HEK293 (cell line): Measurements from ENCODE around the gene CNBP.

Experiments used
- ATF2 ChIP-seq: fragments of 450-650 bp; formaldehyde crosslinking; IDR thresholded peaks from 2 replicates; pipeline ENCODE4 v1.5.1; 2016; ENCODE audit warnings: missing biosample characterization, missing genetic modification characterization, low read depth
- BCL11B ChIP-seq: fragments of 450-650 bp; formaldehyde crosslinking; IDR thresholded peaks from 2 replicates; pipeline ENCODE4 v1.5.1; 2016; ENCODE audit warnings: low read depth, missing biosample characterization, missing genetic modification characterization
- INSM2 ChIP-seq: fragments of 450-650 bp; formaldehyde crosslinking; IDR thresholded peaks from 2 replicates; pipeline ENCODE4 v1.5.1; 2016; ENCODE audit warnings: missing biosample characterization, missing genetic modification characterization
- YY1 ChIP-seq: fragments of 450-650 bp; formaldehyde crosslinking; IDR thresholded peaks from 2 replicates; pipeline ENCODE4 v1.5.1; 2018; ENCODE audit warnings: missing biosample characterization, missing genetic modification characterization
- ZBTB11 ChIP-seq: fragments of 450-650 bp; formaldehyde crosslinking; conservative IDR thresholded peaks from 2 replicates; pipeline ENCODE4 v1.5.1; 2016; ENCODE audit warnings: low read depth, missing biosample characterization, missing genetic modification characterization
- ZEB2 ChIP-seq: fragments of 450-650 bp; formaldehyde crosslinking; IDR thresholded peaks from 2 replicates; pipeline ENCODE4 v1.5.1; 2016; ENCODE audit warnings: missing biosample characterization, missing genetic modification characterization
- ZIC2 ChIP-seq: fragments of 450-650 bp; formaldehyde crosslinking; IDR thresholded peaks from 2 replicates; pipeline ENCODE4 v1.5.1; 2016; ENCODE audit warnings: missing biosample characterization, missing genetic modification characterization
- ZNF132 ChIP-seq: fragments of 450-650 bp; formaldehyde crosslinking; IDR thresholded peaks from 2 replicates; pipeline ENCODE4 v1.5.1; 2017; ENCODE audit warnings: missing biosample characterization, missing genetic modification characterization, borderline replicate concordance
- ZNF140 ChIP-seq: fragments of 450-650 bp; formaldehyde crosslinking; IDR thresholded peaks from 2 replicates; pipeline ENCODE4 v1.5.1; 2016; ENCODE audit warnings: missing biosample characterization, missing genetic modification characterization
- ZNF155 ChIP-seq: fragments of 450-650 bp; formaldehyde crosslinking; IDR thresholded peaks from 2 replicates; pipeline ENCODE4 v1.5.1; 2016; ENCODE audit warnings: missing biosample characterization, missing genetic modification characterization
- ZNF280C ChIP-seq: fragments of 450-650 bp; formaldehyde crosslinking; IDR thresholded peaks from 2 replicates; pipeline ENCODE4 v1.5.1; 2016; ENCODE audit warnings: missing biosample characterization, missing genetic modification characterization
- ZNF302 ChIP-seq: fragments of 450-650 bp; formaldehyde crosslinking; IDR thresholded peaks from 2 replicates; pipeline ENCODE4 v1.5.1; 2016; ENCODE audit warnings: missing biosample characterization, missing genetic modification characterization, low read depth
- ZNF311 ChIP-seq: fragments of 450-650 bp; formaldehyde crosslinking; IDR thresholded peaks from 2 replicates; pipeline ENCODE4 v1.5.1; 2017; ENCODE audit warnings: missing biosample characterization, missing genetic modification characterization, borderline replicate concordance
- ZNF350 ChIP-seq: fragments of 450-650 bp; formaldehyde crosslinking; IDR thresholded peaks from 2 replicates; pipeline ENCODE4 v1.5.0; 2017; ENCODE audit warnings: missing biosample characterization, mild to moderate bottlenecking, missing genetic modification characterization
- ZNF394 ChIP-seq: fragments of 450-650 bp; formaldehyde crosslinking; IDR thresholded peaks from 2 replicates; pipeline ENCODE4 v1.5.1; 2016; ENCODE audit warnings: missing biosample characterization, missing genetic modification characterization, mild to moderate bottlenecking, moderate library complexity, borderline replicate concordance
- ZNF510 ChIP-seq: fragments of 450-650 bp; formaldehyde crosslinking; IDR thresholded peaks from 2 replicates; pipeline ENCODE4 v1.5.1; 2018; ENCODE audit warnings: mild to moderate bottlenecking, missing genetic modification characterization, missing biosample characterization; ENCODE audit not compliant: insufficient replicate concordance
- ZNF561 ChIP-seq: fragments of 450-650 bp; IDR thresholded peaks from 2 replicates; pipeline ENCODE4 v1.5.1; 2018; ENCODE audit warnings: missing biosample characterization, missing genetic modification characterization, borderline replicate concordance
- ZNF621 ChIP-seq: fragments of 450-650 bp; formaldehyde crosslinking; IDR thresholded peaks from 2 replicates; pipeline ENCODE4 v1.5.1; 2017; ENCODE audit warnings: missing biosample characterization, missing genetic modification characterization
- ZNF768 ChIP-seq: fragments of 450-650 bp; formaldehyde crosslinking; IDR thresholded peaks from 2 replicates; pipeline ENCODE4 v1.5.1; 2018; ENCODE audit warnings: missing biosample characterization, mild to moderate bottlenecking, missing genetic modification characterization
- ZNF830 ChIP-seq: fragments of 450-650 bp; IDR thresholded peaks from 2 replicates; pipeline ENCODE4 v1.5.0; 2018; ENCODE audit warnings: missing biosample characterization, missing genetic modification characterization, low read depth, mild to moderate bottlenecking, moderate library complexity
- ZSCAN30 ChIP-seq: fragments of 450-650 bp; IDR thresholded peaks from 2 replicates; pipeline ENCODE4 v1.5.1; 2018; ENCODE audit warnings: missing biosample characterization, mild to moderate bottlenecking, missing genetic modification characterization, moderate library complexity
- ZSCAN4 ChIP-seq: fragments of 450-650 bp; formaldehyde crosslinking; IDR thresholded peaks from 2 replicates; pipeline ENCODE4 v1.5.1; 2017; ENCODE audit warnings: missing biosample characterization, missing genetic modification characterization

The CNBP gene

GRCh38 chr3:129231331-129232119, 47.8 kb upstream of the CNBP start (continued):
- TF ChIP-seq ATF2 (tag by site-specific recombination) (no peak), ZNF155 (tag by site-specific recombination) (no peak), ZNF561 (no peak), ZNF621 (tag by site-specific recombination) (no peak), ZNF132 (tag by site-specific recombination) (no peak), ZSCAN30 (no peak), ZSCAN4 (no peak), ZNF768 (no peak), ZNF350 (tag by site-specific recombination) (no peak), ZNF280C (tag by site-specific recombination) (no peak), INSM2 (tag by site-specific recombination) (no peak), YY1 (tag by site-specific recombination) (no peak), ZNF311 (no peak), ZNF302 (tag by site-specific recombination) (no peak), ZNF394 (tag by site-specific recombination) (no peak), ZIC2 (0 out of 2 replicates have a peak, but pooled peaks have one; percentile 19), ZNF140 (tag by site-specific recombination) (no peak), ZBTB11 (tag by site-specific recombination) (no peak), ZEB2 (tag by site-specific recombination) (no peak), ZNF830 (no peak), BCL11B (tag by site-specific recombination) (no peak), ZNF510 (tag by site-specific recombination) (no peak)
